Measurements from ENCODE around the gene CTNNB1. TPM values are rescaled to one million over a fixed set of nuclear protein-coding genes. Genes with fewer than 3 reads are reported as not detected.

The CTNNB1 gene
- total RNA-seq, 4 donors from 2014 or later: 311 to 417 (median 361) TPM

- H3K9me3 ChIP-seq: no peaks in the 10 kb centered on the region
- H3K36me3 ChIP-seq: no peaks in the 10 kb centered on the region
- DNase-seq (ENCODE audit: low spot score in 2 of 2): no peak
- no peak overlapping the region for H3K4me3 ChIP-seq
- WGBS: 56% methylated on average over 2 of the region's 2 CpGs
- no peak overlapping the region for H3K27ac ChIP-seq
- H3K4me1 ChIP-seq: no peaks in the 10 kb centered on the region
- no peak for TF ChIP-seq EP300 (IDR thresholded peaks at IDR 0.05)
- no peak for TF ChIP-seq POLR2A (IDR thresholded peaks at IDR 0.05)
- TF ChIP-seq CTCF (IDR thresholded peaks at IDR 0.05): no peak
- TF ChIP-seq POLR2AphosphoS5 (IDR thresholded peaks at IDR 0.05): no peak
- H3K27me3 ChIP-seq: no peaks in the 10 kb centered on the region
Observed at GRCh38 chr3:41250825-41251224, 51.5 kb downstream of the CTNNB1 start.

GRCh38 chr3:41251593-41251992 lies 52.3 kb downstream of the CTNNB1 start:
- Histone ChIP-seq H3K9me3 (no peaks in the 10 kb centered on the region), H3K27ac (no peak overlapping the region), H3K27me3 (no peaks in the 10 kb centered on the region), H3K4me3 (no peak overlapping the region), H3K36me3 (no peaks in the 10 kb centered on the region), H3K4me1 (no peaks in the 10 kb centered on the region)
- DNase-seq (ENCODE audit: low spot score in 2 of 2): no peak
- TF ChIP-seq CTCF (IDR thresholded peaks at IDR 0.05): no peak
- TF ChIP-seq EP300 (IDR thresholded peaks at IDR 0.05): no peak
- 100% methylated on average over 1 of the region's 1 CpG for WGBS

- no peak overlapping the region for H3K27ac ChIP-seq
- WGBS: 96% methylated on average over 4 of the region's 4 CpGs
- TF ChIP-seq EP300 (IDR thresholded peaks at IDR 0.05) (no peak), POLR2A (IDR thresholded peaks at IDR 0.05) (no peak), POLR2AphosphoS5 (IDR thresholded peaks at IDR 0.05) (no peak), CTCF (IDR thresholded peaks at IDR 0.05) (no peak)
Observed at GRCh38 chr3:41258239-41258800, 59.0 kb downstream of the CTNNB1 start.

GRCh38 chr3:41259449-41260062 lies 60.3 kb downstream of the CTNNB1 start:
- Histone ChIP-seq H3K9me3 (no peaks in the 10 kb centered on the region), H3K4me3 (no peak overlapping the region), H3K36me3 (no peaks in the 10 kb centered on the region), H3K4me1 (no peaks in the 10 kb centered on the region), H3K27me3 (no peaks in the 10 kb centered on the region), H3K27ac (no peak overlapping the region)
- no peak for DNase-seq (ENCODE audit: low spot score in 2 of 2)
- WGBS: 42% methylated on average over 1 of the region's 1 CpG
- TF ChIP-seq POLR2A (IDR thresholded peaks at IDR 0.05): no peak
- no peak for TF ChIP-seq EP300 (IDR thresholded peaks at IDR 0.05)
- no peak for TF ChIP-seq CTCF (IDR thresholded peaks at IDR 0.05)
- TF ChIP-seq POLR2AphosphoS5 (IDR thresholded peaks at IDR 0.05): no peak

More at GRCh38 chr3:41258239-41258800, 59.0 kb downstream of the CTNNB1 start:
- Histone ChIP-seq H3K9me3 (no peaks in the 10 kb centered on the region), H3K27me3 (no peaks in the 10 kb centered on the region), H3K4me3 (no peak overlapping the region), H3K4me1 (no peaks in the 10 kb centered on the region), H3K36me3 (no peaks in the 10 kb centered on the region)
- no peak for DNase-seq (ENCODE audit: low spot score in 2 of 2)

GRCh38 chr3:41260063-41260450 lies 60.8 kb downstream of the CTNNB1 start:
- Histone ChIP-seq H3K4me1 (no peaks in the 10 kb centered on the region), H3K27me3 (no peaks in the 10 kb centered on the region), H3K9me3 (no peaks in the 10 kb centered on the region), H3K4me3 (no peak overlapping the region), H3K27ac (no peak overlapping the region), H3K36me3 (no peaks in the 10 kb centered on the region)
- no peak for DNase-seq (ENCODE audit: low spot score in 2 of 2)
- WGBS: 94% methylated on average over 3 of the region's 3 CpGs
- TF ChIP-seq EP300 (IDR thresholded peaks at IDR 0.05): no peak
